H7 (cell line): ENCODE results near the gene MOCS1. TPM values are rescaled to one million over a fixed set of nuclear protein-coding genes. Genes with fewer than 3 reads are reported as not detected.
A peak's percentile ranks its signal among the peaks of the same experiment; 100 is the strongest.

Experiments used
- DNase-seq: peaks from one replicate; pipeline ENCODE4 v3.0.0; 2012
- H3K27me3 ChIP-seq: 2 replicates; pipeline ENCODE4 v1.6.0; 2011; ENCODE audit warnings: mild to moderate bottlenecking, low read length; ENCODE audit not compliant: control insufficient read depth, insufficient read depth
- H3K36me3 ChIP-seq: replicated peaks from 2 replicates; pipeline ENCODE4 v1.5.1; 2011; ENCODE audit warnings: low read length; ENCODE audit not compliant: control insufficient read depth, insufficient read depth
- H3K4me3 ChIP-seq: 2 replicates; pipeline ENCODE4 v1.5.1; 2011; ENCODE audit warnings: low read depth, mild to moderate bottlenecking, control low read depth, low read length, moderate library complexity; ENCODE audit not compliant: insufficient read depth
- total RNA-seq: library from RNA; depleted of rRNA; stranded (reverse); fragments of >200 nt; shearing (Covaris generic); gene quantifications from 2 replicates; pipeline ENCODE4 v1.2.3, GENCODE V29; 2014

MOCS1 gene
- total RNA-seq, 1 experiment from 2014 or later = 19.7 TPM

DNA sequence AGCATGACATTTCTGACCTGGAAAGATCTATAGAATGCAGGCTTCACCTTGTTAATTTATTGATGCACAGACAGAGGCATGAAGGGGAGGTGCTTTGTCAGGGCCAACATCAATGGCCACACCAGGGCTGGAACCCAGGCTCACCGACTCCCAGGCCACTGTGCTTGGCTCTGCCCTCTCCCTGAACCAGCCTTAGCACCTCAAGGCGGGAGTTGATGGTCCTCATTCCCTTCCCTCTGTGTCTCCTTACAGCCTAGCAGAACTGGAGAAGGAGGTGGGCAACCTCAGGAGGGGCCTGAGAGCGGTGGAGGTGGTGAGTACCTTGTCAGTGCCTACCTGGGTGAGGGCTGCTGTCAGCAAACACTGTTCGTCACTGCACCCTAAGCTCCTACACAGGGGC is 35.6 kb downstream of the MOCS1 start:
- Histone ChIP-seq H3K27me3 (no peaks in the 10 kb centered on the region), H3K4me3 (no peak overlapping the region), H3K36me3 (no peaks in the 10 kb centered on the region)
- no peak for DNase-seq

DNA sequence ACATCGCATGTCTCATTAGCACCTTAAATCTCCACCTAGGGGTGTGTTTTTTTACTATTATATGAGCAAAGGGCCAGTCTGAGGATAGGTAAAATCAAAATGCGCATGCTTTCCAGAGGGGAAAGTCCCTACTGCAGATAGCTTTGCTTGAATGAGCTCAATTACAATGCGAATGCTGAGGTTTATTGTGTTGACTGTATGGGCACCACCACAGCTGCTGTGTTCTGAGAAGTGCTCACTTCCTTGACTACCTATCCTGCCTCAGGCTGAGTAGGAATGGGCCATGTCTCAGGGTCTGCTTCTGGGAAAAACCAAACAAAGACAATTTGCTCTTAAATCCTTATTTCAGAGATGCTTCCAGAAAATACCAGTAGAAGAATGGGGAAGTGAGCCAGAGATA is 36.6 kb downstream of the MOCS1 start:
- Histone ChIP-seq H3K36me3 (no peaks in the 10 kb centered on the region), H3K4me3 (no peak overlapping the region), H3K27me3 (no peaks in the 10 kb centered on the region)
- peak; percentile 60 for DNase-seq

DNA sequence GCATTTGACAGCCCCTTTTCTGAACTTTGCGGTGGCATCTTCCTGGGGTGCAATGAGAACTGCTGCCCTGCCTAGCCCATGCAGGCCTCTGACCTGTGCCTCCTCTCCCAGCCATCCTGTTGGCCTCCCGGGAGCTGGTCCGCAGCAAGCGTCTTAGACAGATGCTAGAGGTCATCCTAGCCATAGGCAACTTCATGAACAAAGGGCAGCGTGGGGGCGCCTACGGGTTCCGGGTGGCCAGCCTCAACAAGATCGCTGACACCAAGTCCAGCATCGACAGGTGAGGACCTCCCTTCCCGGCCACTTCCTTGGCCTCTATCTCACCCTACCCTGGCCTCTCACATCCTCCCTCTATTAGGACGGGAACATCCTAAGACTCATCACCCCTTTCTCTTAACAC is 37.6 kb downstream of the MOCS1 start:
- Histone ChIP-seq H3K4me3 (no peak overlapping the region), H3K27me3 (no peaks in the 10 kb centered on the region), H3K36me3 (no peaks in the 10 kb centered on the region)
- DNase-seq = no peak

DNA sequence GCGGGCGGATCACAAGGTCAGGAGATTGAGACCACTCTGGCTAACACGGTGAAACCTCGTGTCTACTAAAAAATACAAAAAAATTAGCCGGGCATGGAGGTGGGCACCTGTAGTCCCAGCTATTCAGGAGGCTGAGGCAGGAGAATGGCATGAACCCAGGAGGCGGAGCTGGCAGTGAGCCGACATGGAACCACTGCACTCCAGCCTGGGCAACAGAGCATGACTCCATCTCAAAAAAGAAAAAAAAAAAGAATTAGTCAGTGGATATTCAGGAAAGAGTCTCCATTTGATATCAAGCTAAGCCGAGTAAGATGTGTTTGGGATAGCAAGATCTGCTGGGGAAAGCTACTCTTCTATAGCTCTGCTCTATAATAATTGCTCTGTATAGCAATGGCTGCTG is 41.0 kb downstream of the MOCS1 start:
- Histone ChIP-seq H3K4me3 (no peak overlapping the region), H3K36me3 (no peaks in the 10 kb centered on the region)
- DNase-seq = no peak

DNA sequence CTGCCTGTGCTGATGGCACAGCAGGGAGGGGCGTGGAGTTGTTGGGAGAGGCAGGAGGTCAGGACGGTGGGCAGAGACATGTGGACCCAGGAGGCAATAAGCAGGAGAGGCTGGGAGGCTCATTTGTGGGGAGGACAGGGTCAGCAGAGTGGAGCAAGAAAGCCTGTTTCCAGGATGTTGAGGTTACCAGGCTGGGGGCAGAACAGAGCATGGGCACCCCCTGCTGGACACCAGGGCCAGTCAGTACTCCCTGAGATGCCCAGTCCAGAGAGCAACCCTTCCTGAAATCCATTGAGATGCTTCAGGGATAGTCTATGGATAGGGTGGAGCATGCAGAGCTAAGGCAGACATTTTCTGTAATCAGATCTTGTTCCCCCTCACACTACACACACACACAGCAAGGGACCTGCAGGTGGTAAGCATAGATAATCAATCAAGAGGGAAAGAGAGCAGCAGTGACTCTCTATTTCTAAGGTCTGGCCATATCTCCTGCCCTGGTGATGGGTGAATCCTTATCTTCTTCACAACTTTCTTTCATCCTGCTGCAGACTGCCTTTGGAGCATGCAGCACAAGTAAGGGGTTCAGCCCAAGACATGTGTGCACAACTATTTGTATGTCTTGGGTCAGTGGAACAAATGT is 41.7 kb downstream of the MOCS1 start:
- no peaks in the 10 kb centered on the region for H3K27me3 ChIP-seq
- H3K36me3 ChIP-seq = no peaks in the 10 kb centered on the region
- DNase-seq = peak; percentile 89
- H3K4me3 ChIP-seq = no peak overlapping the region

More for the DNA sequence above, 41.0 kb downstream of the MOCS1 start:
- no peaks in the 10 kb centered on the region for H3K27me3 ChIP-seq

DNA sequence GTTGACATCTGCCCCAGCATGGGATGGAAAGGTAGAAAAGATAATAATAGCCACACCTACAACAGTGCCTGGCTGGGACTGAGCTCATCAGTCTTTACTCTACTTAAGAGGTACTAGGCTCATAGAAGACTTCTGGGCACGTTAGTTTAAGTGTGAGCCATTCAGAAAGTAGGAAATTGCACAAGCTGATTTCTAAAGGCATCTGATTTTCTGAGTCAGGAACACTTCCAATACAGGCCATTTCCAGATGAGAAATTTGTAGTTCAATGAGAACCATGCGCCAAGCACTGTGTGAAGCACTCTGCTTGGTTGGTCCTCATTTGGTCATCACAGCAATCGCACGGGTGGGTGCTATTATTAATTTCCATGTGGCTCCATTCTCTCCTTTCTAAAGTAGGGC is 42.3 kb downstream of the MOCS1 start:
- DNase-seq = no peak
- Histone ChIP-seq H3K36me3 (no peaks in the 10 kb centered on the region), H3K27me3 (no peaks in the 10 kb centered on the region), H3K4me3 (no peak overlapping the region)

DNA sequence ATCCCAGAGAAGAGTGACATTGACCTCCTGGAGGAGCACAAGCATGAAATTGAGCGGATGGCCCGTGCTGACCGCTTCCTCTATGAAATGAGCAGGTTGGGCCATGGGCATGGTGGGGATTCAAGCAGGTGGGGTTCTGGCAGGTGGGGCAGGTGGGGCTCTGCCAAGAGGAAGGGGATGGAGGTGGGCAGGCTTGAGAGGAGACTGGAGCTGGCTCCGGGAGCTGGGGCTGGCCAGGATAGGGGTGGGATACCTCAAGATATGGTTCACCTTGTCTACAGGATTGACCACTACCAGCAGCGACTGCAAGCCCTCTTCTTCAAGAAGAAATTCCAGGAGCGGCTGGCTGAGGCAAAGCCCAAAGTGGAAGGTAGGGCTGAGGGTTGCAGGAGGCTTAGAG is 42.9 kb downstream of the MOCS1 start:
- Histone ChIP-seq H3K27me3 (no peaks in the 10 kb centered on the region), H3K36me3 (no peaks in the 10 kb centered on the region), H3K4me3 (no peak overlapping the region)
- DNase-seq = no peak

DNA sequence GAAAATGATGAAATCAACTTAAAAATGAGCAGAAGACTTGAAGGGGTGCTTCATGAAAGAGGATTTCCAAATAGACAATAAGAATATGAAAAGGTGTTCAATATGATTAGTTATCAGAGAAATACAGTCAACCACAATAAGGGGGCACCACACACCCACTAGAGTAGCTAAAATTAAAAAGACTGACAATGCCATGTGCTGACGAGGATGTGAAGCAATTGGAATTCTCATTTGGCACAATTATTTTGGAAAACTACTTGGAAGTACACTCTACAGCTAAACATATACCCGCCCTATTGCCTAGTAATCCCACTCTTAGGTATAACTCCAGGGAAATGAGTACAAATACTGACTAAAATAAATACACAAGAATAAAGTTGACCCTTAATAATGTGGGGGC is 45.0 kb downstream of the MOCS1 start:
- Histone ChIP-seq H3K27me3 (no peaks in the 10 kb centered on the region), H3K36me3 (no peaks in the 10 kb centered on the region), H3K4me3 (no peak overlapping the region)
- no peak for DNase-seq

DNA sequence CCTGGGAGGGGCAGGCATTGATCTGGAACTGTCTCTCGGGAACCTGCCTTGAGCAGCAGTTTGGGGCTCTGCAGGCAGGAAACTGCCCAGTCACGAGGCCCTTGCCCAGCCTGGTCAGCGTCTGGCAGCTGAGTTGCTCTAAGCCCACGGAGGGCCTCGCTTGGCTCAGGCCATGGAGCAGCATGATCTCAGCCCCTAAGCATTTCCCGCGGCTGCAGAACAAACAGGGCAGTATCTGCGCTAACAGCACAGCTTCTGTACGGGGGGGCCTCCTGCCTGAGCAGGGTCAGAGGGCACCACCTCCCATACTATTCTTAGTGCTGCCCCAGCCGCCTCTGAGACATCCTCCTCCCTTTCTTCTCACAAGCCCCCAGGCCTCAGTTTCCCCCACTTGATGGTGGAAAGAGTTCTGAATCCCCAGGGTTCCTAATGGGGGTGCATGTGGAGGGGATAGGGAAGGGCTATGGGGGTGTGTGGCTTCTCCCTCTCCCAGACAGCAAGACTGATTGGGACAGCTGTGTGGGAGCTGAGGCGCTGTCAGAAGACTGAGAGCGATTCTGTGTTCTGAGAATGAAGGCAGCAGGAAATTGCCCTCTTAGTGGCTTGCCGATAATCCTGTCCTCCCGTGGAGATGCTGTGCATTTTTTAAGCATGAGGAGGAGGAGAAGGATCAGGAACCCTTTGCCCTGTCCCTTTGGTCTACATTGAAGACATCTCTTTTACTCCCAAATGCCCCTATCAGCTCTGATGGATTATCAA is 46.4 kb downstream of the MOCS1 start:
- no peaks in the 10 kb centered on the region for H3K36me3 ChIP-seq
- no peak overlapping the region for H3K4me3 ChIP-seq
- DNase-seq = no peak
- no peaks in the 10 kb centered on the region for H3K27me3 ChIP-seq

DNA sequence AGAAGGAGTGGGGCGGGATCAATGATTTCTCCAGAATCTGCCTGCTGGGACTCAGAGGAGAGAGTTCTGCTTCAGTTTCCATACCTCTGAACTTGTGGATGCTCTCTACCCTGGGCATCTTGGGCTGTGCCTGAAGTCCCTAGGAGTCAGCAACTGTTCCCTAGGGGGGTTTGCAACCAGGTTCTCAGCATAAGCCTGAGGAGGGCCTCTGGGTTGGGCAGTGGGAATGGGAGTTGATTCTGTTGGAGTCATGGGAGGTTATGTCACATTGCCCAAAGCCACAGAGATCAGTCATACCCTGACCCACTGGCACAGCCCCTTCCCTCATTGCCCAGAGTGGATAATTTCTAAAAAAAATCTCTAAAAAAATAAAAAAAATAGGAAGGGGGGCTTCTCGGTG is 47.4 kb downstream of the MOCS1 start:
- no peak for DNase-seq

DNA sequence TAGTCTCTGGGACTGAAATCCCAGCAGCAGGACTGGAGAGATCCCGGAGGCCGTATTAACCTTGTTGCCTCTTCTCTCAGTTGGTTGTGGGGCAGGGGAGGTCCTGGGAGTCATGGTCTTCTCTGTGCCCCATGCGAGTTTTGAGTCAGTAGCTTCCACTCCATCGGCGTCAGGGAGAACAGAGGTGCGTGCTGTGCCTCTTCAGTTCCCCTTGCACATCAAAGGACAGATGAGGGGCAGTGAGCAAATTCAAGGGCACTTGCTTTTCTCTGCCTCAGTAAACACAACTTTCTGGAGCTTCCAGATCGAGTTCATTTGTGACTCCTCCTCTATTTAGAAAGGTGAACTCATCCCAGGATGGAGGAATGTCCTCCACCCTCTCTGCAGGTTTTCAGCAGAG is 48.6 kb downstream of the MOCS1 start:
- no peak overlapping the region for H3K4me3 ChIP-seq
- no peak for DNase-seq

More for the DNA sequence above, 47.4 kb downstream of the MOCS1 start:
- no peaks in the 10 kb centered on the region for H3K27me3 ChIP-seq
- no peak overlapping the region for H3K4me3 ChIP-seq
- H3K36me3 ChIP-seq = no peaks in the 10 kb centered on the region

DNA sequence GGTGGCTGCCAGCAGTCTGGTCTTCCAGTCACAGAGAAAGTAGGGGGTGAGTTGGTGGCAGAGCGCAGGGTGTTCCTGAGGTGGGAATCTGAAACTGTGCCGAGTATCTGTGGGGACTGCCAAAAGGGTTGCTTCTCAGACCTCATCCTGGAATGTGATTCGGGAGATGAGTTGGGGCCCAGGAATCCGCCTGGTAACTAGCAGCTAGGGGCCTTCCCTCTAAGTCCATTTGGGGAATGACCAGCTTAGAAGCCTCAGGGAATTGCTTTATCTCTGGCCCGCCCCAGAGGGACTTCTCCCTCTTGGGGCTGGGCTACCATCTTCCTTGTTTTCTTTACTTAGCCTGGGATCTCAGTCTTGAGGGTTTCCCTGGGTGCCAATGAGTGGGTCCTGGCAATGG is 49.6 kb downstream of the MOCS1 start:
- no peaks in the 10 kb centered on the region for H3K36me3 ChIP-seq
- H3K27me3 ChIP-seq = no peaks in the 10 kb centered on the region
- no peak for DNase-seq
- H3K4me3 ChIP-seq = no peak overlapping the region

More for the DNA sequence above, 48.6 kb downstream of the MOCS1 start:
- Histone ChIP-seq H3K36me3 (no peaks in the 10 kb centered on the region), H3K27me3 (no peaks in the 10 kb centered on the region)

DNA sequence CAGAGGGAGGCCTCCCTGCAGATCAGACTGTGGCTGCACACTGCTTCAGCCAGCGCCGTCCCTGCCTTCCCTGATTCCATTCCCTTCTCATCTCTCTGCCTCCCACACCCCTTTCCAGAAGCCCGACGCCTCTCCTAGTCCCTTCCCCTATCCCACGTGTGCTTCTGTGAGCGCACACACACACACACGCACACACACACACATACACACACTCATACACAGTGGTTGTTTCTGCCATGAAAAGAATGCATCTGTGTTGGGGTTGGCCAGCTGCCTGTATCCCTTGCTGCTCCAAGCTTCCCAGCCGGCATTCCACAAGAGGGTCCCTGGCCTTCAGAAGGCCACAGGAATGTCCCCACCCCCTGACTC is 51.7 kb downstream of the MOCS1 start:
- Histone ChIP-seq H3K4me3 (no peak overlapping the region), H3K27me3 (no peaks in the 10 kb centered on the region), H3K36me3 (no peaks in the 10 kb centered on the region)
- DNase-seq = no peak

DNA sequence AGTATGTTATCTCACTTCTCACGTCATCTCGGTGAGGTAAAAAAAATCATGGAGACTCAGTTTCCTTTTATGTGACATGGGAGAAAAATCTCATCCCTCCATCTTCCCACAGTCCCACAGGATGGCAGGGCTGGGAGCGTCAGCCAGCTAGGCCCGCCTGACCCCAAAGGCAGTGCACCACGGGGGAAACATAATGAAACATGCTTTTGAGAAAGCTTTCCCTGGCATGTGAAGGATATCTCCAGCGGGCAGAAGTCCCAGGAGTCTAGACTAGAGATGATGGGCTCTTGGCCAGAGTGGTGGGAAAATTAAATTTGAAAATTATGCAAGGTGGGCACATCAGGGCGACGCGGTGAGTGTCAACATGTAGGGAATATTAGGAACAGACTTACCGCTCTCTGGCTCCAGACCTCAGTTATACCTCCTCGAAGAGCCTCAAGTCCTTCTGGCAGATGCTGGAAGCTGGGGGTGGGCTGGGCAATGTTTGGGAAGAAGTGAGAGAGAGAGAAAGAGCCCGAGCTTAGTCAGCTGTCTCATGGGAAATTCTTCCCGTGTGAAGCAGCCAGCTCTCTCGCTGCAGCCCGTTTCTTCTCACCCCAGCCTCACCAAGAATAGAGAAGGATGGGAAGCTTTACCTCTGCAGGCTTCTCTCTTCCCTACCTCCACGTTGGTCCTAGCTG is 52.3 kb downstream of the MOCS1 start:
- H3K36me3 ChIP-seq = no peaks in the 10 kb centered on the region
- H3K4me3 ChIP-seq = no peak overlapping the region
- no peaks in the 10 kb centered on the region for H3K27me3 ChIP-seq
- no peak for DNase-seq

DNA sequence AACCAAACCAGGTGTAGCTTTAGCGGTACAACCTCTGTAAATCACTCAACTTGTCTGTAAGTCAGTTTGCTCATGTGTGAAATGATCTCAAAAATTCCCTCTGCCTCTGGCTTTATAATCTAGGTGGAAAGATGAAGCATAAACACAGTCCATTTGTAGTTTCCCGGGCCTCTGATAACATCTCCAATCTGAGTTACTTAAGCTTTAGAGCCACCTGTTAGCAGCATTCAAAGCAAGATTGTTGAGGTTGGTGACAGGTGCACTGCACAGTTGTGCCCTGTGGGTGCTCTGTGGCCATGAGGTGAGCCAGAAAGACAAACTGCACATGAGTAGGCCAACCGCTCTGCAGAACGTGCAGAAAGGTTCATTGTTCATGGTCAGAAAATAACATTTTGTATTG is 53.7 kb downstream of the MOCS1 start:
- Histone ChIP-seq H3K36me3 (no peaks in the 10 kb centered on the region), H3K27me3 (no peaks in the 10 kb centered on the region), H3K4me3 (no peak overlapping the region)
- no peak for DNase-seq
